Measurements from ENCODE around the gene DCC.

Gene DCC

GRCh38 chr18:53080687-53081086, 740.7 kb downstream of the DCC start:
- no peak for TF ChIP-seq CTCF (conservative IDR thresholded peaks at IDR 0.05; ENCODE audit: low read depth, low read length)
- H3K4me3 ChIP-seq (ENCODE audit: low read depth, low read length): no peak overlapping the region
- DNase-seq (ENCODE audit: low read depth): no peak

- no peak for TF ChIP-seq CTCF (conservative IDR thresholded peaks at IDR 0.05; ENCODE audit: low read depth, low read length)
- no peak for DNase-seq (ENCODE audit: low read depth)
- no peak overlapping the region for H3K4me3 ChIP-seq (ENCODE audit: low read depth, low read length)
Measured at GRCh38 chr18:53093636-53094035, 753.6 kb downstream of the DCC start.

- DNase-seq (ENCODE audit: low read depth): no peak
- TF ChIP-seq CTCF (conservative IDR thresholded peaks at IDR 0.05; ENCODE audit: low read depth, low read length): no peak
- H3K4me3 ChIP-seq (ENCODE audit: low read depth, low read length): no peak overlapping the region
Measured at GRCh38 chr18:53101536-53102105, 761.6 kb downstream of the DCC start.

- no peak overlapping the region for H3K4me3 ChIP-seq (ENCODE audit: low read depth, low read length)
Measured at GRCh38 chr18:53114441-53114840, 774.4 kb downstream of the DCC start.

GRCh38 chr18:53115876-53116585, 776.0 kb downstream of the DCC start:
- TF ChIP-seq CTCF (conservative IDR thresholded peaks at IDR 0.05; ENCODE audit: low read depth, low read length): no peak
- H3K4me3 ChIP-seq (ENCODE audit: low read depth, low read length): no peak overlapping the region
- DNase-seq (ENCODE audit: low read depth): no peak

More at GRCh38 chr18:53114441-53114840, 774.4 kb downstream of the DCC start:
- no peak for DNase-seq (ENCODE audit: low read depth)
- no peak for TF ChIP-seq CTCF (conservative IDR thresholded peaks at IDR 0.05; ENCODE audit: low read depth, low read length)

- H3K4me3 ChIP-seq (ENCODE audit: low read depth, low read length): no peak overlapping the region
- no peak for TF ChIP-seq CTCF (conservative IDR thresholded peaks at IDR 0.05; ENCODE audit: low read depth, low read length)
- DNase-seq (ENCODE audit: low read depth): no peak
Measured at GRCh38 chr18:53117851-53118250, 777.9 kb downstream of the DCC start.

GRCh38 chr18:53126210-53126609, 786.2 kb downstream of the DCC start:
- no peak overlapping the region for H3K4me3 ChIP-seq (ENCODE audit: low read depth, low read length)
- no peak for TF ChIP-seq CTCF (conservative IDR thresholded peaks at IDR 0.05; ENCODE audit: low read depth, low read length)
- no peak for DNase-seq (ENCODE audit: low read depth)

All from choroid plexus epithelial cell (primary cell).